Measurements from ENCODE around the gene CYP26B1.

DNA sequence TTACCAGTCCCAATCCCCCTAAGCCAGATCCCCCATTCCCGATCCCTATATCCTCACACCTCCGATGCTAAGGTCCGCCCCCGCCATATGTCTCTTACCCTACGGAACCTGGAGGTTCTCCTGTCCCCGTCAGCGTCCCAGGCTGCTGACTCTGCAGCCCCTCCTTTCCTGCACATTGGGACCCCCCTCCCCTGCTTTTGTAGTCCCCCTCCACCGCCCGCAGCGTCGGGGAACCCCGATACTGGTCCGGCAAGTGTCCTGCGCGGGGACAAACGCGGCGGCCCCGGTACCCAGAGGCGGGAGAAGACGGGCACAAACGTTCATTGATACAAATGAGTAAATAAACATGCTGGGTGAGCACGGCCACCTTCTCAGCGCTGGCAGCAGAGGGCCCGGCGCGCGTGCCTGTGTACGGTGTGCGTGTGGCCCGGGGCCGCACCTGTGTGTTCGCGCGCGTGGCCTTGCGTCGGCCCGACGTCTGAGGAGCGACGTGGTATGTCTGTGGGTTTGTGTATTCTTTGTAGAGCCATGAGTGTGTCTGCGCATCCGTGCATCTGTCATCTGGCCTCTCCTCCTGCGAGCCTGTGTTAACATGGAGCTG, 2.0 kb upstream of the CYP26B1 start:
- TF ChIP-seq, protein P1, sequence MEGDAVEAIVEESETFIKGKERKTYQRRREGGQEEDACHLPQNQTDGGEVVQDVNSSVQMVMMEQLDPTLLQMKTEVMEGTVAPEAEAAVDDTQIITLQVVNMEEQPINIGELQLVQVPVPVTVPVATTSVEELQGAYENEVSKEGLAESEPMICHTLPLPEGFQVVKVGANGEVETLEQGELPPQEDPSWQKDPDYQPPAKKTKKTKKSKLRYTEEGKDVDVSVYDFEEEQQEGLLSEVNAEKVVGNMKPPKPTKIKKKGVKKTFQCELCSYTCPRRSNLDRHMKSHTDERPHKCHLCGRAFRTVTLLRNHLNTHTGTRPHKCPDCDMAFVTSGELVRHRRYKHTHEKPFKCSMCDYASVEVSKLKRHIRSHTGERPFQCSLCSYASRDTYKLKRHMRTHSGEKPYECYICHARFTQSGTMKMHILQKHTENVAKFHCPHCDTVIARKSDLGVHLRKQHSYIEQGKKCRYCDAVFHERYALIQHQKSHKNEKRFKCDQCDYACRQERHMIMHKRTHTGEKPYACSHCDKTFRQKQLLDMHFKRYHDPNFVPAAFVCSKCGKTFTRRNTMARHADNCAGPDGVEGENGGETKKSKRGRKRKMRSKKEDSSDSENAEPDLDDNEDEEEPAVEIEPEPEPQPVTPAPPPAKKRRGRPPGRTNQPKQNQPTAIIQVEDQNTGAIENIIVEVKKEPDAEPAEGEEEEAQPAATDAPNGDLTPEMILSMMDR (optimal IDR thresholded peaks at IDR 0.05 in 1 of 3, IDR thresholded peaks at IDR 0.05 in 1 of 3, conservative IDR thresholded peaks at IDR 0.05 in 1 of 3; ENCODE audit: extremely low read depth in 1 of 3, insufficient read depth in 2 of 3, low read length in 3 of 3), result no peak
- TF ChIP-seq EZH2 (IDR thresholded peaks at IDR 0.05; ENCODE audit: low read length), result no peak

Data from keratinocyte (primary cell).